Parathyroid adenoma (tissue), 2 donors: ENCODE data around the gene TSEN2.

ENCODE experiments used
- H2AFZ ChIP-seq: fragments of 300-600 bp; sonication (generic); one replicate; pipeline ENCODE4 v1.7.0; 2017; ENCODE audit warnings: antibody characterized with exemption, mild to moderate bottlenecking
- H3K27ac ChIP-seq: fragments of 300-600 bp; sonication (generic); one replicate; pipeline ENCODE4 v1.7.0; 2017
- H3K27me3 ChIP-seq: fragments of 300-600 bp; sonication (generic); one replicate; pipeline ENCODE4 v1.7.0; 2017; ENCODE audit warnings: low read length; ENCODE audit not compliant: control insufficient read depth, insufficient read depth
- H3K36me3 ChIP-seq: fragments of 300-600 bp; sonication (generic); one replicate; pipeline ENCODE4 v1.7.0; 2017; ENCODE audit warnings: low read length; ENCODE audit not compliant: control insufficient read depth, insufficient read depth
- H3K4me1 ChIP-seq: fragments of 300-600 bp; sonication (generic); one replicate; pipeline ENCODE4 v1.7.0; 2017; ENCODE audit warnings: control low read depth
- H3K4me2 ChIP-seq: fragments of 300-600 bp; sonication (generic); one replicate; pipeline ENCODE4 v1.7.0; 2017; ENCODE audit warnings: low read length
- H3K4me3 ChIP-seq: fragments of 300-600 bp; sonication (generic); one replicate; pipeline ENCODE4 v1.7.0; 2017; ENCODE audit warnings: low read depth, low read length
- H3K79me2 ChIP-seq: fragments of 300-600 bp; sonication (generic); one replicate; pipeline ENCODE4 v1.7.0; 2017; ENCODE audit warnings: control low read depth
- H3K9ac ChIP-seq: fragments of 300-600 bp; sonication (generic); one replicate; pipeline ENCODE4 v1.7.0; 2017; ENCODE audit warnings: mild to moderate bottlenecking
- H3K9me3 ChIP-seq: fragments of 300-600 bp; sonication (generic); one replicate; pipeline ENCODE4 v1.7.0; 2017; ENCODE audit warnings: low read length; ENCODE audit not compliant: control insufficient read depth
- CTCF ChIP-seq: fragments of 300-600 bp; sonication (generic); IDR thresholded peaks from one replicate; pipeline ENCODE4 v1.7.0; 2017; ENCODE audit warnings: antibody characterized with exemption, mild to moderate bottlenecking
- donor health status: primary hyperparathyroidism.

The TSEN2 gene

GRCh38 chr3:12560505-12561190, 76.4 kb downstream of the TSEN2 start:
- Histone ChIP-seq H3K4me2 (no peak overlapping the region), H3K4me3 (no peak overlapping the region), H3K4me1 (peaks cover 7% of the 10 kb centered on the region), H3K9me3 (no peaks in the 10 kb centered on the region), H3K9ac (no peak overlapping the region), H2AFZ (no peak overlapping the region), H3K36me3 (no peaks in the 10 kb centered on the region), H3K27me3 (no peaks in the 10 kb centered on the region), H3K27ac (no peak overlapping the region), H3K79me2 (peaks cover 45% of the 10 kb centered on the region)
- TF ChIP-seq CTCF, result no peak

GRCh38 chr3:12561397-12561796, 77.1 kb downstream of the TSEN2 start:
- Histone ChIP-seq H3K27me3 (no peaks in the 10 kb centered on the region), H3K27ac (no peak overlapping the region), H3K9me3 (no peaks in the 10 kb centered on the region), H3K36me3 (no peaks in the 10 kb centered on the region), H2AFZ (no peak overlapping the region), H3K4me3 (no peak overlapping the region), H3K9ac (no peak overlapping the region), H3K79me2 (peaks cover 52% of the 10 kb centered on the region), H3K4me1 (peaks cover 7% of the 10 kb centered on the region), H3K4me2 (no peak overlapping the region)
- no peak for TF ChIP-seq CTCF

GRCh38 chr3:12562451-12562850, 78.2 kb downstream of the TSEN2 start:
- Histone ChIP-seq H2AFZ (no peak overlapping the region), H3K27me3 (no peaks in the 10 kb centered on the region), H3K4me1 (peaks cover 7% of the 10 kb centered on the region), H3K4me2 (no peak overlapping the region), H3K36me3 (no peaks in the 10 kb centered on the region), H3K9ac (no peak overlapping the region), H3K4me3 (no peak overlapping the region), H3K9me3 (no peaks in the 10 kb centered on the region), H3K79me2 (peaks cover 62% of the 10 kb centered on the region), H3K27ac (no peak overlapping the region)
- no peak for TF ChIP-seq CTCF

- H3K4me1 ChIP-seq, result no peaks in the 10 kb centered on the region
- peaks cover 37% of the 10 kb centered on the region for H3K79me2 ChIP-seq
- H2AFZ ChIP-seq, result no peak overlapping the region
- H3K27me3 ChIP-seq, result no peaks in the 10 kb centered on the region
- H3K4me2 ChIP-seq, result no peak overlapping the region
- no peaks in the 10 kb centered on the region for H3K9me3 ChIP-seq
- no peak for TF ChIP-seq CTCF
- H3K27ac ChIP-seq, result no peak overlapping the region
- H3K9ac ChIP-seq, result no peak overlapping the region
- no peak overlapping the region for H3K4me3 ChIP-seq
- H3K36me3 ChIP-seq, result no peaks in the 10 kb centered on the region
Observed at GRCh38 chr3:12566976-12567375, 82.7 kb downstream of the TSEN2 start.

- H3K36me3 ChIP-seq, result no peaks in the 10 kb centered on the region
Observed at GRCh38 chr3:12568747-12569146, 84.5 kb downstream of the TSEN2 start.

More at GRCh38 chr3:12568747-12569146, 84.5 kb downstream of the TSEN2 start:
- H3K9ac ChIP-seq, result no peak overlapping the region
- H3K4me3 ChIP-seq, result no peak overlapping the region
- H3K4me1 ChIP-seq, result no peaks in the 10 kb centered on the region
- no peak overlapping the region for H3K27ac ChIP-seq
- no peak overlapping the region for H2AFZ ChIP-seq
- peaks cover 36% of the 10 kb centered on the region for H3K79me2 ChIP-seq
- no peaks in the 10 kb centered on the region for H3K9me3 ChIP-seq
- H3K4me2 ChIP-seq, result no peak overlapping the region
- no peak for TF ChIP-seq CTCF
- H3K27me3 ChIP-seq, result no peaks in the 10 kb centered on the region
